ENCODE measurements around the gene GHITM.

Gene GHITM

DNA sequence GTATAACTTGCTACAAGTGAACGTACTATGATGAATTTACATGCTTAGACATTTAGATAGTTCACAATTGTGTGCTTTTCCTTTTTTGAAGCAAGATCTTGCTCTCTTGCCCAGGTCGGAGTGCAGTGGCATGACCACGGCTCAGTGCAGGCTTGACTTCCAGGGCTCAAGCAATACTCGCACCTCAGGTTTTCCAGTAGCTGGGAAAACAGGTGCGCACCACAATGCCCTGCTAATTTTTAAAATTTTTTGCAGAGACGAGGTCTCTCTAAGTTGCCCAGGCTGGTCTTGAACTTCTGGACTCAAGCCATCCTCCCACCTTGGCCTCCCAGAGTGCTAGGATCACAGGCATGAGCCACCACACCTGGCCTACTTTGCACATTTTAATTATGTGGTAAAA, 36.1 kb downstream of the GHITM start:
- no peak for TF ChIP-seq EZH2phosphoT487 (conservative IDR thresholded peaks at IDR 0.05; ENCODE audit: low read length)
- TF ChIP-seq, protein P1, sequence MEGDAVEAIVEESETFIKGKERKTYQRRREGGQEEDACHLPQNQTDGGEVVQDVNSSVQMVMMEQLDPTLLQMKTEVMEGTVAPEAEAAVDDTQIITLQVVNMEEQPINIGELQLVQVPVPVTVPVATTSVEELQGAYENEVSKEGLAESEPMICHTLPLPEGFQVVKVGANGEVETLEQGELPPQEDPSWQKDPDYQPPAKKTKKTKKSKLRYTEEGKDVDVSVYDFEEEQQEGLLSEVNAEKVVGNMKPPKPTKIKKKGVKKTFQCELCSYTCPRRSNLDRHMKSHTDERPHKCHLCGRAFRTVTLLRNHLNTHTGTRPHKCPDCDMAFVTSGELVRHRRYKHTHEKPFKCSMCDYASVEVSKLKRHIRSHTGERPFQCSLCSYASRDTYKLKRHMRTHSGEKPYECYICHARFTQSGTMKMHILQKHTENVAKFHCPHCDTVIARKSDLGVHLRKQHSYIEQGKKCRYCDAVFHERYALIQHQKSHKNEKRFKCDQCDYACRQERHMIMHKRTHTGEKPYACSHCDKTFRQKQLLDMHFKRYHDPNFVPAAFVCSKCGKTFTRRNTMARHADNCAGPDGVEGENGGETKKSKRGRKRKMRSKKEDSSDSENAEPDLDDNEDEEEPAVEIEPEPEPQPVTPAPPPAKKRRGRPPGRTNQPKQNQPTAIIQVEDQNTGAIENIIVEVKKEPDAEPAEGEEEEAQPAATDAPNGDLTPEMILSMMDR (IDR thresholded peaks at IDR 0.05; ENCODE audit: insufficient read depth, low read length, poor library complexity, severe bottlenecking), result no peak
- Histone ChIP-seq H3K9me2 (replicated peaks; ENCODE audit: insufficient read depth, low read length) (no peaks in the 10 kb centered on the region), H3K36me3 (ENCODE audit: low read length) (no peaks in the 10 kb centered on the region), H3K4me2 (ENCODE audit: low read depth, low read length, poor library complexity, severe bottlenecking) (no peak overlapping the region), H4K20me1 (ENCODE audit: low read depth, low read length) (no peaks in the 10 kb centered on the region), H3K27me3 (ENCODE audit: low read length) (no peaks in the 10 kb centered on the region), H3K9me3 (ENCODE audit: insufficient read depth, low read length) (no peaks in the 10 kb centered on the region), H2AFZ (ENCODE audit: low read depth, low read length, severe bottlenecking) (no peak overlapping the region), H3K4me3 (ENCODE audit: insufficient read depth, low read length, poor library complexity, severe bottlenecking) (no peak overlapping the region), H3K79me2 (ENCODE audit: insufficient read depth, low read length) (no peaks in the 10 kb centered on the region), H3K27ac (ENCODE audit: low read depth, low read length) (no peak overlapping the region), H3F3A (ENCODE audit: insufficient read depth) (no peaks in the 10 kb centered on the region), H3K9ac (ENCODE audit: low read length) (no peak overlapping the region)

DNA sequence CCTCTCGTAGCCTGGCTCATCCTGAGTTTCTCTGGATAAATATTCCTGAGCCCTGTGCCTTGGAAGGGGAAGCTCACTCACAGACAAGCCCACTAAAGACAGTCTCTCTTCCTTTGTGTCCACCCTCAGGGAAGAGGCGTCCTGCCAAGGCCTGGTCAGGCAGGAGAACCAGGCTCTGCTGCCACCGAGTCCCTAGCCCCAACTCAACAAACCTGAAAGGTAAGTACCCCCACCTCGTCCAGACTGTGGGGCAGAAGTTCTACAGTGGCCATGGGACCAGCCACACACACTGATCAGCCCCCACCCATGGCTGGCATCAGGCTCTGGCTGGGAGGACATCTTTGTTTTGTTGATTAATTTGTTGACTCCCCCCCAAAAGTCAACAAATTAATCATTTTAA, 37.0 kb downstream of the GHITM start:
- no peaks in the 10 kb centered on the region for H3K36me3 ChIP-seq (ENCODE audit: low read length)
- H3F3A ChIP-seq (ENCODE audit: insufficient read depth), result no peaks in the 10 kb centered on the region
- H3K27ac ChIP-seq (ENCODE audit: low read depth, low read length), result no peak overlapping the region
- H3K9me3 ChIP-seq (ENCODE audit: insufficient read depth, low read length), result no peaks in the 10 kb centered on the region
- no peaks in the 10 kb centered on the region for H3K9me2 ChIP-seq (replicated peaks; ENCODE audit: insufficient read depth, low read length)
- H2AFZ ChIP-seq (ENCODE audit: low read depth, low read length, severe bottlenecking), result no peak overlapping the region
- H3K4me2 ChIP-seq (ENCODE audit: low read depth, low read length, poor library complexity, severe bottlenecking), result no peak overlapping the region
- H3K79me2 ChIP-seq (ENCODE audit: insufficient read depth, low read length), result no peaks in the 10 kb centered on the region
- no peaks in the 10 kb centered on the region for H4K20me1 ChIP-seq (ENCODE audit: low read depth, low read length)
- H3K4me3 ChIP-seq (ENCODE audit: insufficient read depth, low read length, poor library complexity, severe bottlenecking), result no peak overlapping the region
- no peaks in the 10 kb centered on the region for H3K27me3 ChIP-seq (ENCODE audit: low read length)
- TF ChIP-seq EZH2phosphoT487 (conservative IDR thresholded peaks at IDR 0.05; ENCODE audit: low read length), result no peak
- TF ChIP-seq, protein P1 (IDR thresholded peaks at IDR 0.05; ENCODE audit: insufficient read depth, low read length, poor library complexity, severe bottlenecking), result no peak
- H3K9ac ChIP-seq (ENCODE audit: low read length), result no peak overlapping the region

GRCh38 chr10:84176836-84177474, 37.6 kb downstream of the GHITM start:
- no peak overlapping the region for H3K27ac ChIP-seq (ENCODE audit: low read depth, low read length)
- H3K9ac ChIP-seq (ENCODE audit: low read length), result no peak overlapping the region
- H3K36me3 ChIP-seq (ENCODE audit: low read length), result no peaks in the 10 kb centered on the region
- H3K4me2 ChIP-seq (ENCODE audit: low read depth, low read length, poor library complexity, severe bottlenecking), result no peak overlapping the region
- H3K27me3 ChIP-seq (ENCODE audit: low read length), result no peaks in the 10 kb centered on the region
- H3K9me2 ChIP-seq (replicated peaks; ENCODE audit: insufficient read depth, low read length), result no peaks in the 10 kb centered on the region
- H2AFZ ChIP-seq (ENCODE audit: low read depth, low read length, severe bottlenecking), result no peak overlapping the region
- no peak for TF ChIP-seq EZH2phosphoT487 (conservative IDR thresholded peaks at IDR 0.05; ENCODE audit: low read length)
- TF ChIP-seq, protein P1 (IDR thresholded peaks at IDR 0.05; ENCODE audit: insufficient read depth, low read length, poor library complexity, severe bottlenecking), result no peak
- H4K20me1 ChIP-seq (ENCODE audit: low read depth, low read length), result no peaks in the 10 kb centered on the region
- no peaks in the 10 kb centered on the region for H3F3A ChIP-seq (ENCODE audit: insufficient read depth)
- no peaks in the 10 kb centered on the region for H3K9me3 ChIP-seq (ENCODE audit: insufficient read depth, low read length)
- no peak overlapping the region for H3K4me3 ChIP-seq (ENCODE audit: insufficient read depth, low read length, poor library complexity, severe bottlenecking)
- no peaks in the 10 kb centered on the region for H3K79me2 ChIP-seq (ENCODE audit: insufficient read depth, low read length)

All from SU-DHL-6 (cell line).